Activated B cell treated with CpG ODN at 0.5 μM for 24 hours (primary cell): ENCODE measurements around the gene INSM1. TPM values are rescaled to one million over a fixed set of nuclear protein-coding genes. Genes with fewer than 3 reads are reported as not detected.

Experiments
- ATAC-seq: fragments of 200-7000 bp; cut with Tn5 transposase; one replicate; pipeline ENCODE4 v1.10.0; 2021; ENCODE audit warnings: low read depth, mild to moderate bottlenecking, moderate library complexity
- CTCF ChIA-PET: fragments of 350-600 bp; sonication (Branson Sonifier 250); formaldehyde crosslinking; loops from one replicate; lab custom pipeline; 2021; ENCODE audit warnings: antibody characterized with exemption; lab: Charles Lee
- POLR2A ChIA-PET: fragments of 350-600 bp; sonication (Branson Sonifier 250); formaldehyde crosslinking; loops from one replicate; lab custom pipeline; 2021; ENCODE audit warnings: antibody characterized with exemption; lab: Charles Lee
- DNase-seq: peaks from one replicate; pipeline ENCODE4 v3.0.0; 2022
- H3K27ac Mint-ChIP-seq: one replicate; pipeline ENCODE4 v1.8.0; 2020; ENCODE audit warnings: mixed read lengths
- H3K27me3 Mint-ChIP-seq: one replicate; pipeline ENCODE4 v1.8.0; 2021; ENCODE audit warnings: mixed read lengths
- H3K36me3 Mint-ChIP-seq: one replicate; pipeline ENCODE4 v1.8.0; 2021; ENCODE audit warnings: low read depth, mixed read lengths
- H3K4me1 Mint-ChIP-seq: one replicate; pipeline ENCODE4 v1.8.0; 2021; ENCODE audit warnings: mixed read lengths
- H3K4me3 Mint-ChIP-seq: one replicate; pipeline ENCODE4 v1.8.0; 2020; ENCODE audit warnings: mild to moderate bottlenecking, mixed read lengths
- H3K9me3 Mint-ChIP-seq: one replicate; pipeline ENCODE4 v1.8.0; 2020; ENCODE audit warnings: mixed read lengths
- CTCF ChIP-seq: fragments of 200-600 bp; IDR thresholded peaks from one replicate; pipeline ENCODE4 v1.8.0; 2022; ENCODE audit warnings: antibody characterized with exemption, mild to moderate bottlenecking
- intact Hi-C: fragments of 100-400 bp; cut with micrococcal nuclease; formaldehyde crosslinking; loops from one replicate; pipeline ENCODE4 v1.15.1; 2024
- total RNA-seq: library from RNA; stranded (reverse); gene quantifications from 2 replicates; pipeline ENCODE4 v1.2.3, GENCODE V29; 2022

The INSM1 gene
- total RNA-seq, 1 donor from 2014 or later: not detected

- no peak for TF ChIP-seq CTCF
- Mint-ChIP-seq H3K4me1 (peaks cover 24% of the 10 kb centered on the region), H3K27me3 (peaks cover 50% of the 10 kb centered on the region), H3K4me3 (peak overlapping the region; percentile 48), H3K36me3 (no peaks in the 10 kb centered on the region), H3K27ac (no peak overlapping the region), H3K9me3 (no peaks in the 10 kb centered on the region)
- ChIA-PET POLR2A (no interaction called here), CTCF (no interaction called here)
- DNase-seq (peak; percentile 27), ATAC-seq (peak; percentile 27)
- intact Hi-C loops: loop anchor here (5.0 kb wide), 1 partner anchor 1024 kb away; no protein-coding TSS in a partner anchor
These were observed 730 bp downstream of the INSM1 start for GRCh38 chr20:20368418-20369249.

- peaks cover 19% of the 10 kb centered on the region for H3K4me1 Mint-ChIP-seq
- no peak overlapping the region for H3K27ac Mint-ChIP-seq
- intact Hi-C loops: loop anchor here (5.0 kb wide), 1 partner anchor 1023 kb away; no protein-coding TSS in a partner anchor
- no peak for ATAC-seq
- CTCF ChIA-PET: no interaction called here
- H3K4me3 Mint-ChIP-seq: peak overlapping the region; percentile 67
- no peaks in the 10 kb centered on the region for H3K36me3 Mint-ChIP-seq
- POLR2A ChIA-PET: no interaction called here
- peak; percentile 27 for DNase-seq
- H3K9me3 Mint-ChIP-seq: no peaks in the 10 kb centered on the region
- H3K27me3 Mint-ChIP-seq: peaks cover 48% of the 10 kb centered on the region
- TF ChIP-seq CTCF: no peak
These were observed 1.6 kb downstream of the INSM1 start for GRCh38 chr20:20369250-20370093.

- ChIA-PET POLR2A (no interaction called here), CTCF (no interaction called here)
- no peak for TF ChIP-seq CTCF
- ATAC-seq (no peak), DNase-seq (no peak)
- Mint-ChIP-seq H3K4me1 (peaks cover 19% of the 10 kb centered on the region), H3K27me3 (peaks cover 51% of the 10 kb centered on the region), H3K9me3 (no peaks in the 10 kb centered on the region), H3K4me3 (peak overlapping the region; percentile 67), H3K36me3 (no peaks in the 10 kb centered on the region), H3K27ac (no peak overlapping the region)
- intact Hi-C loops: no loop called here
These were observed 2.2 kb downstream of the INSM1 start for GRCh38 chr20:20370094-20370575.

- no peak for ATAC-seq
- CTCF ChIA-PET: interaction anchor here (0.7 kb wide), 1 partner anchor 872 kb away, joined by 3 read pairs; no protein-coding TSS in a partner anchor
- no peak overlapping the region for H3K4me3 Mint-ChIP-seq
These were observed 3.2 kb downstream of the INSM1 start for GRCh38 chr20:20371083-20371482.

More at GRCh38 chr20:20371083-20371482, 3.2 kb downstream of the INSM1 start:
- H3K27me3 Mint-ChIP-seq: peaks cover 48% of the 10 kb centered on the region
- POLR2A ChIA-PET: no interaction called here
- DNase-seq: no peak
- intact Hi-C loops: no loop called here
- H3K9me3 Mint-ChIP-seq: no peaks in the 10 kb centered on the region
- no peak overlapping the region for H3K27ac Mint-ChIP-seq
- no peaks in the 10 kb centered on the region for H3K36me3 Mint-ChIP-seq
- TF ChIP-seq CTCF: no peak
- peaks cover 13% of the 10 kb centered on the region for H3K4me1 Mint-ChIP-seq
